GM12878 (cell line): Measurements from ENCODE around the gene MPP2. TPM values are rescaled to one million over a fixed set of nuclear protein-coding genes. Genes with fewer than 3 reads are reported as not detected.
"Not testable (repeated sequence)": the region's sequence is repeated elsewhere in the genome, so short reads cannot be mapped to it uniquely, and the experiment has no call there.

Source experiments
- ATAC-seq: fragments of 200-7000 bp; cut with Tn5 transposase; 3 replicates; pipeline ENCODE4 v1.9.1; 2020; ENCODE audit warnings: mild to moderate bottlenecking, moderate library complexity
- BruUV-seq: library from RNA; stranded (reverse); fragments of 400-500 nt; replicated peaks from 2 replicates; lab custom pipeline; 2021; lab: Mats Ljungman, UMichigan
- CTCF ChIA-PET: fragments of 300-600 bp; sonication (Branson Sonifier 250); formaldehyde crosslinking; extraction: SDS; loops from one replicate; lab custom pipeline; 2021; ENCODE audit warnings: inconsistent platforms; lab: Yijun Ruan, JAX
- POLR2A ChIA-PET: fragments of 350-600 bp; formaldehyde crosslinking; extraction: SDS; loops from one replicate; lab custom pipeline; 2021; ENCODE audit warnings: inconsistent platforms; lab: Charles Lee
- RAD21 ChIA-PET: fragments of 300-600 bp; sonication (Branson Sonifier 250); formaldehyde crosslinking; loops from one replicate; lab custom pipeline; 2023; ENCODE audit warnings: antibody characterized with exemption; ENCODE audit not compliant: unreplicated experiment; lab: Charles Lee
- SMC1A ChIA-PET: fragments of 300-600 bp; sonication (Branson Sonifier 250); formaldehyde crosslinking; loops from one replicate; lab custom pipeline; 2023; ENCODE audit not compliant: unreplicated experiment, uncharacterized antibody; lab: Charles Lee
- DNase-seq: peaks from one replicate; pipeline ENCODE4 v3.0.0-alpha.2; 2011; ENCODE audit warnings: low read depth, low spot score
- FAIRE-seq: peaks from 3 replicates; lab custom pipeline; 2011; peaks lifted over from hg19 to GRCh38; lab: Jason Lieb, UNC
- H2AFZ ChIP-seq: 2 replicates; pipeline ENCODE4 v1.6.0; 2011; ENCODE audit warnings: low read depth, low read length, control low read depth; ENCODE audit not compliant: control insufficient read depth
- H3K27ac ChIP-seq: 2 replicates; pipeline ENCODE4 v1.5.1; 2011; ENCODE audit warnings: control low read depth; ENCODE audit not compliant: control insufficient read depth, insufficient read depth
- H3K27me3 ChIP-seq, 2 experiments: replicated peaks in 1 of 2; 2 replicates each; pipeline versions ENCODE4 v1.6.0 to v1.6.1; 2011; ENCODE audit warnings: low read length in 1 of 2; ENCODE audit not compliant: control insufficient read depth in 2 of 2, insufficient read depth in 2 of 2
- H3K36me3 ChIP-seq, 2 experiments: 2 replicates each; pipeline ENCODE4 v1.5.1; 2011; ENCODE audit warnings: low read length in 1 of 2; ENCODE audit not compliant: control insufficient read depth in 2 of 2, insufficient read depth in 2 of 2
- H3K4me1 ChIP-seq: 2 replicates; pipeline ENCODE4 v1.6.1; 2011; ENCODE audit warnings: mild to moderate bottlenecking, low read length, moderate library complexity, mixed read lengths; ENCODE audit not compliant: control insufficient read depth, insufficient read depth
- H3K4me2 ChIP-seq: 2 replicates; pipeline ENCODE4 v1.6.0; 2011; ENCODE audit warnings: control low read depth; ENCODE audit not compliant: control insufficient read depth, insufficient read depth
- H3K4me3 ChIP-seq: fragments of 200-600 bp; sonication (generic); 2 replicates; pipeline ENCODE4 v1.5.1; 2016
- H3K79me2 ChIP-seq: 2 replicates; pipeline ENCODE4 v1.6.0; 2011; ENCODE audit warnings: low read length; ENCODE audit not compliant: control insufficient read depth, insufficient read depth
- H3K9ac ChIP-seq: 2 replicates; pipeline ENCODE4 v1.8.0; 2011; ENCODE audit warnings: low read length, control low read depth, mixed read lengths; ENCODE audit not compliant: control insufficient read depth, insufficient read depth
- H3K9me3 ChIP-seq: replicated peaks from 3 replicates; pipeline ENCODE4 v1.5.1; 2011; ENCODE audit warnings: mild to moderate bottlenecking, low read length; ENCODE audit not compliant: control insufficient read depth, insufficient read depth
- H4K20me1 ChIP-seq: 2 replicates; pipeline ENCODE4 v1.6.0; 2011; ENCODE audit not compliant: control insufficient read depth, insufficient read depth
- MXI1 ChIP-seq: fragments of 150-350 bp; IDR thresholded peaks from 2 replicates; pipeline ENCODE4 v1.6.1; 2011; ENCODE audit warnings: low read depth, mild to moderate bottlenecking, inconsistent platforms, low read length, improper control_type of control experiment
- RUNX3 ChIP-seq: IDR thresholded peaks from 2 replicates; pipeline ENCODE4 v1.6.1; 2012; ENCODE audit warnings: low read length, inconsistent platforms
- TARDBP ChIP-seq: IDR thresholded peaks from 2 replicates; pipeline ENCODE4 v1.6.1; 2016; ENCODE audit warnings: borderline replicate concordance
- TCF7 ChIP-seq: IDR thresholded peaks from 2 replicates; pipeline ENCODE4 v1.6.1; 2014; ENCODE audit warnings: antibody characterized with exemption, borderline replicate concordance
- WGBS: methylation state at CpG from one replicate; pipeline ENCODE4 v1.1.6; 2016; ENCODE audit warnings: low lambda C conversion rate; ENCODE audit not compliant: insufficient replicate concordance, insufficient coverage; ENCODE audit errors: missing lambda C conversion rate; 5-methylcytosine and 5-hydroxymethylcytosine counted together
- in situ Hi-C: fragments of 300-500 bp; cut with MboI; formaldehyde crosslinking; loops from 9 replicates; pipeline ENCODE4 v1.14.3; 2018; ENCODE audit warnings: mixed read lengths
- intact Hi-C: fragments of 100-400 bp; cut with micrococcal nuclease; formaldehyde crosslinking; loops from one replicate; pipeline ENCODE4 v1.14.2; 2022; ENCODE audit not compliant: unreplicated experiment
- polyA plus RNA-seq, 11 experiments: library from polyadenylated mRNA; depleted of rRNA in 4 of 11; unstranded in 6 of 11; stranded (reverse) in 5 of 11; fragments of >200 nt; fragmentation: Nextera tagmentation in 4 of 11; fragmentation: Illumina TruSeq in 1 of 11; extraction: Ambion mirVana in 4 of 11; extraction: Trizol in 1 of 11; gene quantifications; 1 replicate in 1 of 11; 2 replicates in 10 of 11; pipeline versions ENCODE4 v1.2.1 to v1.2.3, GENCODE V29; 2011 to 2016; ENCODE audit warnings: inconsistent platforms in 2 of 11, missing spikeins in 2 of 11, low read depth in 1 of 11
- total RNA-seq, 4 experiments: library from RNA; depleted of rRNA in 3 of 4; stranded (reverse); fragments of >200 nt in 3 of 4; fragmentation: Illumina TruSeq in 1 of 4; extraction: Trizol in 1 of 4; gene quantifications; 2 replicates each; pipeline versions ENCODE4 v1.2.1 to v1.2.3, GENCODE V29; 2013 to 2021
- TF ChIP-seq, protein P1 (sequence below): fragments of 450-650 bp; conservative IDR thresholded peaks from 2 replicates; pipeline ENCODE4 v1.6.1; 2017; ENCODE audit warnings: mild to moderate bottlenecking, moderate library complexity

Gene MPP2
- total and polyA plus RNA-seq, 10 of the 15 experiments (the other 5 are each of a cell fraction or from before 2014, with no cell fraction given) = 0.02 to 0.23 (median 0.15) TPM; not detected in 2

DNA sequence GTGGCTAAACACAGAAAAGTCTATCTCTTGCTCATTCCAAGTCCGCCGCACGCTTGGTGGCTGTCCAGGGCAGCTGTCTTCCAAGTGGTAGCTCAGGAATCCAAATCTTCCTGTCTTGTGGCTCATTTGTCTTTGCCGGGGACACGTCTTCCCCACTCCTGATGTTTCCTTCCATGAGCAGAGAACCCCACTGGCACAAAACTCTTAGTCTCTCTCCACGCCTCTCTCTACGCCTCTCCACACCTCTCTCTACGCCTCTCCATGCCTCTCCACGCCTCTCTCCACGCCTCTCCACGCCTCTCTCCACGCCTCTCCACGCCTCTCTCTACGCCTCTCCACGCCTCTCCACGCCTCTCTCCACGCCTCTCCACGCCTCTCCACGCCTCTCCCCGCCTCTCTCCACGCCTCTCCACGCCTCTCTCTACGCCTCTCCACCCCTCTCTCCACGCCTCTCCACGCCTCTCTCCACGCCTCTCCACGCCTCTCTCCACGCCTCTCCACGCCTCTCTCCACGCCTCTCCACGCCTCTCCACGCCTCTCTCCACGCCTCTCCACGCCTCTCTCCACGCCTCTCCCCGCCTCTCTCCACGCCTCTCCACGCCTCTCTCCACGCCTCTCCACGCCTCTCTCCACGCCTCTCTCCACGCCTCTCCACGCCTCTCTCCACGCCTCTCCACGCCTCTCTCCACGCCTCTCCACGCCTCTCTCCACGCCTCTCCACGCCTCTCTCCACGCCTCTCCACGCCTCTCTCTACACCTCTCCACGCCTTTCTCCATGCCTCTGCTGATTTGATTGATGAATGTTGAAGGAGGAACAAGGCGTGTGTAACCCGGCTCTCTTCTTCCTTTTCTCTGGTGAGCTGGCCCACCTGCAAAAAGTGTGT lies 65.0 kb downstream of the MPP2 start:
- ATAC-seq, in situ Hi-C loops, H3K4me3 ChIP-seq, BruUV-seq, H3K4me1 ChIP-seq, H3K4me2 ChIP-seq, H3K79me2 ChIP-seq, H3K9me3 ChIP-seq, H4K20me1 ChIP-seq, H3K27me3 ChIP-seq, H2AFZ ChIP-seq, H3K27ac ChIP-seq, DNase-seq, H3K9ac ChIP-seq, FAIRE-seq, SMC1A ChIA-PET, H3K36me3 ChIP-seq, intact Hi-C loops: not testable (repeated sequence)
- CTCF ChIA-PET = interaction anchor here (0.6 to 1.6 kb wide), 4 partner anchors 11 to 147 kb away, joined by 3 read pairs; no protein-coding TSS in a partner anchor
- POLR2A ChIA-PET = interaction anchor here (0.6 to 0.7 kb wide), 2 partner anchors 146 to 193 kb away, joined by 5 read pairs; no protein-coding TSS in a partner anchor
- 65% methylated on average over 17 of the region's 54 CpGs for WGBS
- RAD21 ChIA-PET = interaction anchor here (1.1 kb wide), 1 partner anchor 21 kb away, joined by 3 read pairs; no protein-coding TSS in a partner anchor

DNA sequence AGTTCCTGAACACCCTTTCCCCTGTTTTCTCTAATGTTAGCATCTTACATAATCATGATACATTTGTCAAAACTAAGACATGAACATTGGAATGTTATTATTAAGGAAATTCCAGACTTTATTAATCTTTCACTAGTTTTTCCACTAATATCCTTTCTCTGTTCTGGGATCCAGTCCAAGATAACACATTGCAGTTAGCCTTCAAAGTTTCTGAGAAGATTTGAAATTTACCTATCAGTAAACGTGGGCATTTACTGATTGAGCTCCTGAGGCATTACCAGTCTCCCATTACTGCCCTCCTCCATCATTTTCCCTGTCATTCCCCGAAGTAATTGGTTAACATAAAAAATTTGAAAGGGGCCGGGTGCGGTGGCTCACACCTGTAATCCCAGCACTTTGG lies 66.1 kb downstream of the MPP2 start:
- DNase-seq (no peak), FAIRE-seq (no peak), ATAC-seq (no peak)
- H3K36me3 ChIP-seq = no peaks in the 10 kb centered on the region
- no peaks in the 10 kb centered on the region for H4K20me1 ChIP-seq
- H3K79me2 ChIP-seq = no peaks in the 10 kb centered on the region
- 26% methylated on average over 4 of the region's 4 CpGs for WGBS
- no peaks in the 10 kb centered on the region for H3K4me1 ChIP-seq
- no peaks in the 10 kb centered on the region for H3K9me3 ChIP-seq
- POLR2A ChIA-PET = interaction anchor here (0.6 kb wide), 1 partner anchor 377 kb away, joined by 3 read pairs; no protein-coding TSS in a partner anchor
- TF ChIP-seq TCF7 = no peak
- no peak for TF ChIP-seq RUNX3
- TF ChIP-seq TARDBP = no peak
- TF ChIP-seq, protein P1, sequence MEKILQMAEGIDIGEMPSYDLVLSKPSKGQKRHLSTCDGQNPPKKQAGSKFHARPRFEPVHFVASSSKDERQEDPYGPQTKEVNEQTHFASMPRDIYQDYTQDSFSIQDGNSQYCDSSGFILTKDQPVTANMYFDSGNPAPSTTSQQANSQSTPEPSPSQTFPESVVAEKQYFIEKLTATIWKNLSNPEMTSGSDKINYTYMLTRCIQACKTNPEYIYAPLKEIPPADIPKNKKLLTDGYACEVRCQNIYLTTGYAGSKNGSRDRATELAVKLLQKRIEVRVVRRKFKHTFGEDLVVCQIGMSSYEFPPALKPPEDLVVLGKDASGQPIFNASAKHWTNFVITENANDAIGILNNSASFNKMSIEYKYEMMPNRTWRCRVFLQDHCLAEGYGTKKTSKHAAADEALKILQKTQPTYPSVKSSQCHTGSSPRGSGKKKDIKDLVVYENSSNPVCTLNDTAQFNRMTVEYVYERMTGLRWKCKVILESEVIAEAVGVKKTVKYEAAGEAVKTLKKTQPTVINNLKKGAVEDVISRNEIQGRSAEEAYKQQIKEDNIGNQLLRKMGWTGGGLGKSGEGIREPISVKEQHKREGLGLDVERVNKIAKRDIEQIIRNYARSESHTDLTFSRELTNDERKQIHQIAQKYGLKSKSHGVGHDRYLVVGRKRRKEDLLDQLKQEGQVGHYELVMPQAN = no peak
- no peak for TF ChIP-seq MXI1
- RAD21 ChIA-PET = no interaction called here
- no peak overlapping the region for H2AFZ ChIP-seq
- SMC1A ChIA-PET = interaction anchor here (1.6 kb wide), 1 partner anchor 13 kb away, joined by 3 read pairs; no protein-coding TSS in a partner anchor
- H3K4me3 ChIP-seq = no peak overlapping the region
- CTCF ChIA-PET = interaction anchor here (1.3 to 1.6 kb wide), 4 partner anchors 12 to 146 kb away, joined by 3 to 4 read pairs (median 4); no protein-coding TSS in a partner anchor
- intact Hi-C loops (no loop called here), in situ Hi-C loops (no loop called here)
- no peak overlapping the region for H3K27ac ChIP-seq
- no peaks in the 10 kb centered on the region; a peak in 1 of 4 replicates for H3K27me3 ChIP-seq
- H3K9ac ChIP-seq = no peak overlapping the region
- no peak overlapping the region for H3K4me2 ChIP-seq
- BruUV-seq = no TSS peak
